Skeletal muscle satellite cell (primary cell): ENCODE data around the gene STH.
"Not testable (repeated sequence)": the region's sequence is repeated elsewhere in the genome, so short reads cannot be mapped to it uniquely, and the experiment has no call there.

Experiments used
- H3K27me3 ChIP-seq: 2 replicates; pipeline ENCODE4 v1.7.0; 2013; ENCODE audit warnings: low read length; ENCODE audit not compliant: control insufficient read depth, insufficient read depth
- H3K36me3 ChIP-seq: 2 replicates; pipeline ENCODE4 v1.7.0; 2013; ENCODE audit warnings: mild to moderate bottlenecking, control low read depth, low read length; ENCODE audit not compliant: insufficient read depth
- H3K4me1 ChIP-seq: 2 replicates; pipeline ENCODE4 v1.7.0; 2013; ENCODE audit warnings: low read length; ENCODE audit not compliant: control insufficient read depth, insufficient read depth
- H3K4me2 ChIP-seq: 2 replicates; pipeline ENCODE4 v1.7.0; 2013; ENCODE audit warnings: mild to moderate bottlenecking, low read length
- H3K4me3 ChIP-seq: 2 replicates; pipeline ENCODE4 v1.7.0; 2013; ENCODE audit warnings: low read length
- H3K9ac ChIP-seq: 2 replicates; pipeline ENCODE4 v1.7.0; 2013; ENCODE audit warnings: mild to moderate bottlenecking, low read depth, low read length, moderate library complexity
- H3K9me3 ChIP-seq: replicated peaks from 2 replicates; pipeline ENCODE4 v1.7.0; 2013; ENCODE audit warnings: mild to moderate bottlenecking, control low read depth, low read length

STH gene

GRCh38 chr17:45999900-46000290, 845 bp downstream of the STH start:
- Histone ChIP-seq H3K4me3 (no peak overlapping the region), H3K4me1 (peaks cover 7% of the 10 kb centered on the region), H3K27me3 (peaks cover 19% of the 10 kb centered on the region), H3K36me3 (no peaks in the 10 kb centered on the region), H3K9me3 (no peaks in the 10 kb centered on the region), H3K4me2 (no peak overlapping the region), H3K9ac (no peak overlapping the region)

GRCh38 chr17:46000292-46000691, 1.2 kb downstream of the STH start:
- H3K27me3 ChIP-seq: peaks cover 19% of the 10 kb centered on the region
- no peaks in the 10 kb centered on the region for H3K9me3 ChIP-seq
- no peak overlapping the region for H3K4me3 ChIP-seq
- H3K4me1 ChIP-seq: peaks cover 7% of the 10 kb centered on the region
- H3K36me3 ChIP-seq: no peaks in the 10 kb centered on the region
- no peak overlapping the region for H3K4me2 ChIP-seq
- H3K9ac ChIP-seq: no peak overlapping the region

- H3K4me1 ChIP-seq: peaks cover 7% of the 10 kb centered on the region
- H3K9ac ChIP-seq: no peak overlapping the region
- H3K27me3 ChIP-seq: peaks cover 16% of the 10 kb centered on the region
- H3K36me3 ChIP-seq: no peaks in the 10 kb centered on the region
- H3K9me3 ChIP-seq: no peaks in the 10 kb centered on the region
- no peak overlapping the region for H3K4me3 ChIP-seq
- no peak overlapping the region for H3K4me2 ChIP-seq
Observed at GRCh38 chr17:46000757-46001156, 1.7 kb downstream of the STH start.

- H3K36me3 ChIP-seq: no peaks in the 10 kb centered on the region
- H3K4me3 ChIP-seq: no peak overlapping the region
- H3K9me3 ChIP-seq: no peaks in the 10 kb centered on the region
- peaks cover 16% of the 10 kb centered on the region for H3K27me3 ChIP-seq
- no peak overlapping the region for H3K9ac ChIP-seq
- H3K4me2 ChIP-seq: no peak overlapping the region
- H3K4me1 ChIP-seq: peaks cover 7% of the 10 kb centered on the region
Observed at GRCh38 chr17:46001390-46002310, 2.6 kb downstream of the STH start.

- no peak overlapping the region for H3K9ac ChIP-seq
- peaks cover 5% of the 10 kb centered on the region for H3K4me1 ChIP-seq
- peaks cover 16% of the 10 kb centered on the region for H3K27me3 ChIP-seq
- H3K9me3 ChIP-seq: no peaks in the 10 kb centered on the region
- no peak overlapping the region for H3K4me2 ChIP-seq
- no peak overlapping the region for H3K4me3 ChIP-seq
- no peaks in the 10 kb centered on the region for H3K36me3 ChIP-seq
Observed at GRCh38 chr17:46002311-46002972, 3.4 kb downstream of the STH start.

- no peaks in the 10 kb centered on the region for H3K36me3 ChIP-seq
- no peaks in the 10 kb centered on the region for H3K4me1 ChIP-seq
- peaks cover 16% of the 10 kb centered on the region for H3K27me3 ChIP-seq
- H3K4me2 ChIP-seq: no peak overlapping the region
- H3K4me3 ChIP-seq: no peak overlapping the region
- no peaks in the 10 kb centered on the region for H3K9me3 ChIP-seq
- H3K9ac ChIP-seq: no peak overlapping the region
Observed at GRCh38 chr17:46002973-46003316, 3.9 kb downstream of the STH start.

- H3K36me3 ChIP-seq: no peaks in the 10 kb centered on the region
- H3K4me3 ChIP-seq: no peak overlapping the region
- no peak overlapping the region for H3K4me2 ChIP-seq
- H3K4me1 ChIP-seq: no peaks in the 10 kb centered on the region
- H3K9ac ChIP-seq: no peak overlapping the region
- H3K27me3 ChIP-seq: peaks cover 16% of the 10 kb centered on the region
- H3K9me3 ChIP-seq: no peaks in the 10 kb centered on the region
Observed at GRCh38 chr17:46003907-46004748, 5.1 kb downstream of the STH start.

- not testable (repeated sequence) for H3K9me3 ChIP-seq, H3K4me3 ChIP-seq, H3K4me1 ChIP-seq, H3K36me3 ChIP-seq, H3K4me2 ChIP-seq, H3K9ac ChIP-seq
- H3K27me3 ChIP-seq: peaks cover 11% of the 10 kb centered on the region
Observed at GRCh38 chr17:46006082-46006481, 7.0 kb downstream of the STH start.

- Histone ChIP-seq H3K36me3 (no peaks in the 10 kb centered on the region), H3K4me3 (no peak overlapping the region), H3K9ac (no peak overlapping the region), H3K9me3 (no peaks in the 10 kb centered on the region), H3K4me1 (peaks cover 8% of the 10 kb centered on the region), H3K4me2 (no peak overlapping the region), H3K27me3 (no peaks in the 10 kb centered on the region)
Observed at GRCh38 chr17:46007461-46007965, 8.5 kb downstream of the STH start.

GRCh38 chr17:46008591-46008990, 9.5 kb downstream of the STH start:
- no peaks in the 10 kb centered on the region for H3K27me3 ChIP-seq
- H3K4me3 ChIP-seq: no peak overlapping the region
- H3K9me3 ChIP-seq: no peaks in the 10 kb centered on the region
- H3K36me3 ChIP-seq: no peaks in the 10 kb centered on the region
- no peak overlapping the region for H3K4me2 ChIP-seq
- H3K9ac ChIP-seq: no peak overlapping the region
- H3K4me1 ChIP-seq: peaks cover 10% of the 10 kb centered on the region
